Fibroblast of the aortic adventitia (primary cell): ENCODE results near the gene ERBB2. TPM values are rescaled to one million over a fixed set of nuclear protein-coding genes. Genes with fewer than 3 reads are reported as not detected.

ENCODE experiments used
- DNase-seq: peaks from one replicate; pipeline ENCODE4 v3.0.0-alpha.2; 2010; ENCODE audit warnings: low read depth
- H3K4me3 ChIP-seq: 2 replicates; pipeline ENCODE4 v1.5.1; 2011; ENCODE audit warnings: low read depth, mild to moderate bottlenecking, control low read depth, low read length, moderate library complexity
- CTCF ChIP-seq: IDR thresholded peaks from 2 replicates; pipeline ENCODE4 v1.5.1; 2011; ENCODE audit warnings: mild to moderate bottlenecking, low read length, control low read depth, inconsistent platforms; ENCODE audit not compliant: insufficient read depth
- total RNA-seq: library from RNA; depleted of rRNA; stranded (reverse); fragments of >200 nt; gene quantifications from 2 replicates; pipeline ENCODE4 v1.2.3, GENCODE V29; 2012; ENCODE audit warnings: low replicate concordance

The ERBB2 gene
- total RNA-seq, 1 donor: 37.4 TPM

GRCh38 chr17:39730095-39730921, 30.4 kb downstream of the ERBB2 start, which contains the start of gene MIEN1:
TSS of gene MIEN1 (minus strand) at chr17:39730532. CDS start at chr17:39730495, 37 bp downstream.
- DNase-seq: peak; percentile 77
- peak within 1 kb of the TSS; percentile 90 for H3K4me3 ChIP-seq
- peak; percentile 80 for TF ChIP-seq CTCF

- no peak for TF ChIP-seq CTCF
- no peak overlapping the region for H3K4me3 ChIP-seq
- DNase-seq: no peak
Measured at GRCh38 chr17:39732586-39732985, 32.7 kb downstream of the ERBB2 start.

- no peak for TF ChIP-seq CTCF
- no peak for DNase-seq
- H3K4me3 ChIP-seq: no peak overlapping the region
Measured at GRCh38 chr17:39735882-39736281, 36.0 kb downstream of the ERBB2 start.

GRCh38 chr17:39736319-39737165, 36.7 kb downstream of the ERBB2 start:
- no peak for DNase-seq
- no peak for TF ChIP-seq CTCF
- H3K4me3 ChIP-seq: no peak overlapping the region

GRCh38 chr17:39737206-39737759, 37.4 kb downstream of the ERBB2 start:
- DNase-seq: no peak
- TF ChIP-seq CTCF: no peak

GRCh38 chr17:39737760-39738567, 38.1 kb downstream of the ERBB2 start, which contains the start of gene GRB7:
TSS of gene GRB7 (plus strand) at chr17:39737938. CDS start at chr17:39742302, 4,364 bp downstream.
- no peak within 1 kb of the TSS for H3K4me3 ChIP-seq
- TF ChIP-seq CTCF: no peak
- no peak for DNase-seq

More at GRCh38 chr17:39737206-39737759, 37.4 kb downstream of the ERBB2 start:
- H3K4me3 ChIP-seq: no peak overlapping the region
